SK-N-SH treated with all-trans-retinoic acid at 6 μM for 48 hours (cell line): Measurements from ENCODE around the gene NKD1.

Experiments
- ATAC-seq: fragments of 200-7000 bp; cut with Tn5 transposase; 3 replicates; pipeline ENCODE4 v1.9.1; 2020; ENCODE audit warnings: mild to moderate bottlenecking, moderate library complexity
- ARNTL ChIP-seq: fragments of 450-650 bp; formaldehyde crosslinking; IDR thresholded peaks from 2 replicates; pipeline ENCODE4 v1.5.0; 2020; ENCODE audit warnings: low read depth, mild to moderate bottlenecking, moderate library complexity, borderline replicate concordance
- BACH2 ChIP-seq: fragments of 250-450 bp; sonication (Bioruptor Pico); IDR thresholded peaks from 2 replicates; pipeline ENCODE4 v1.9.0; 2021; ENCODE audit warnings: mild to moderate bottlenecking, borderline replicate concordance
- CSDC2 ChIP-seq: fragments of 250-450 bp; sonication (Bioruptor Pico); IDR thresholded peaks from 2 replicates; pipeline ENCODE4 v1.5.0; 2020; ENCODE audit warnings: mild to moderate bottlenecking, moderate library complexity
- GLIS3 ChIP-seq: fragments of 250-450 bp; sonication (Bioruptor Pico); IDR thresholded peaks from 2 replicates; pipeline ENCODE4 v1.5.0; 2020; ENCODE audit warnings: mild to moderate bottlenecking, moderate library complexity
- ISL1 ChIP-seq: fragments of 250-450 bp; sonication (Bioruptor Pico); IDR thresholded peaks from 2 replicates; pipeline ENCODE4 v2.1.2; 2022; ENCODE audit warnings: mild to moderate bottlenecking, moderate library complexity
- OSR1 ChIP-seq: fragments of 250-450 bp; sonication (Bioruptor Pico); IDR thresholded peaks from 2 replicates; pipeline ENCODE4 v1.8.0; 2022; ENCODE audit warnings: moderate library complexity, mild to moderate bottlenecking, inconsistent platforms
- PPARA ChIP-seq: fragments of 250-450 bp; sonication (Bioruptor Pico); IDR thresholded peaks from 2 replicates; pipeline ENCODE4 v1.5.0; 2020; ENCODE audit warnings: mild to moderate bottlenecking, borderline replicate concordance
- RARB ChIP-seq: fragments of 250-450 bp; sonication (Bioruptor Pico); IDR thresholded peaks from 2 replicates; pipeline ENCODE4 v1.8.0; 2021; ENCODE audit warnings: mild to moderate bottlenecking, moderate library complexity
- SNAI2 ChIP-seq: fragments of 250-450 bp; sonication (Bioruptor Pico); IDR thresholded peaks from 2 replicates; pipeline ENCODE4 v1.5.0; 2020; ENCODE audit warnings: mild to moderate bottlenecking, moderate library complexity
- TCF4 ChIP-seq: fragments of 250-450 bp; sonication (Bioruptor Pico); IDR thresholded peaks from 2 replicates; pipeline ENCODE4 v1.8.0; 2021; ENCODE audit warnings: mild to moderate bottlenecking, moderate library complexity, borderline replicate concordance
- TOX ChIP-seq: fragments of 250-450 bp; sonication (Bioruptor Pico); IDR thresholded peaks from 2 replicates; pipeline ENCODE4 v1.8.0; 2021; ENCODE audit warnings: mild to moderate bottlenecking, moderate library complexity, borderline replicate concordance
- ZC3H10 ChIP-seq: fragments of 250-450 bp; sonication (Bioruptor Pico); IDR thresholded peaks from 2 replicates; pipeline ENCODE4 v1.5.1; 2021; ENCODE audit warnings: mild to moderate bottlenecking, moderate library complexity
- ZFP3 ChIP-seq: fragments of 250-450 bp; sonication (Bioruptor Pico); IDR thresholded peaks from 2 replicates; pipeline ENCODE4 v1.5.0; 2020; ENCODE audit warnings: mild to moderate bottlenecking, moderate library complexity
- ZFP30 ChIP-seq: fragments of 450-650 bp; formaldehyde crosslinking; IDR thresholded peaks from 2 replicates; pipeline ENCODE4 v1.5.0; 2022; ENCODE audit warnings: mild to moderate bottlenecking, moderate library complexity
- ZNF565 ChIP-seq: fragments of 450-650 bp; formaldehyde crosslinking; conservative IDR thresholded peaks from 2 replicates; pipeline ENCODE4 v1.5.0; 2020; ENCODE audit warnings: low read depth, mild to moderate bottlenecking, moderate library complexity
- ZNF70 ChIP-seq: fragments of 450-650 bp; formaldehyde crosslinking; IDR thresholded peaks from 2 replicates; pipeline ENCODE4 v1.5.0; 2020; ENCODE audit warnings: mild to moderate bottlenecking, moderate library complexity
- ZNF8 ChIP-seq: fragments of 450-650 bp; formaldehyde crosslinking; IDR thresholded peaks from 2 replicates; pipeline ENCODE4 v1.5.0; 2020; ENCODE audit warnings: mild to moderate bottlenecking, moderate library complexity
- TF ChIP-seq, protein P1 (sequence below): fragments of 250-450 bp; sonication (Bioruptor Pico); IDR thresholded peaks from 2 replicates; pipeline ENCODE4 v1.8.0; 2021; ENCODE audit warnings: low read depth, mild to moderate bottlenecking, moderate library complexity, borderline replicate concordance
- TF ChIP-seq, protein P2 (sequence below): fragments of 250-450 bp; sonication (Bioruptor Pico); IDR thresholded peaks from 2 replicates; pipeline ENCODE4 v1.5.1; 2021; ENCODE audit warnings: mild to moderate bottlenecking, moderate library complexity
- TF ChIP-seq, protein P3 (sequence below): fragments of 250-450 bp; sonication (Bioruptor Pico); IDR thresholded peaks from 2 replicates; pipeline ENCODE4 v1.5.0; 2020; ENCODE audit warnings: mild to moderate bottlenecking, moderate library complexity

Gene NKD1

DNA sequence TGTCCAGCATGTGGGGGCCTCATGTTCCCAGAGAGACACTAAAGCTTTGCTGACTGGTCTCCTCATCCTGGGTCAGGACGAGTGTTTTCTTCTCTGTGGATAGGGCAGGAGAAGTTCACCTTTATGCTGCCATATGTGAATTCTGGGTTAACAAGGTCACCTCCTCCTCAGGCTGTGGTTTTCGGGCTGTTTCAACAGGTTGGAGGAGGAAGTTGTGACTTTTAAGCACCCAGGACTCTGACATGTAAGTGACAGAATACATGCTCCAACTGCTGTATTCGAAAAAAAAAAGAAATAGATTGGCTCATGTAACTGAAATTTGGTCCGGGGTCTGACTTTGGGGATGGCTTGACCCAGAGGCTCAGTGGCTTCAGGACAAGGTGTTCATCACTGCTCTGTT lies 78.7 kb downstream of the NKD1 start:
- TF ChIP-seq SNAI2 (CRISPR knock-in tag), result no peak
- TF ChIP-seq, all 23 proteins: peak for 0
- ATAC-seq, result no peak

DNA sequence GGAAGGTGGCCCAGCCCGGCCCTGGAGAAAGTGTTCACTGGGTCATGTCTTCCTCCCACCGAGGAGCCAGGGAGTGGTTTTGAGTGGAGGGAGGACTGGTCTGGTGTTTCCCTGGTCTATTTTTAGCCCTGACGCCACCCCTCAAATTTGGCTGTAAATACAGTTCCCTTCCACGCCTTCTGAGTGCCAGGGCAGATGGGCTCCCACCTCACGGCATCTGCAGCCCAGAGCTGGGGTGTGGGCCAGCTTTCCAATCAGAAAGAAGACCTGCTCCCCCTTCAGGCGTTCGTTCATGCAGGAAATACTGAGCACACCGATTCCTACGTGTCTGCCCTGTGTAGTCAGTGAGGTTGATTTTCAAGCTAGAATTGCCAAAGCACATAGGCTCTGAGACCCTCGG lies 79.2 kb downstream of the NKD1 start:
- no peak for ATAC-seq
- TF ChIP-seq, protein P1, sequence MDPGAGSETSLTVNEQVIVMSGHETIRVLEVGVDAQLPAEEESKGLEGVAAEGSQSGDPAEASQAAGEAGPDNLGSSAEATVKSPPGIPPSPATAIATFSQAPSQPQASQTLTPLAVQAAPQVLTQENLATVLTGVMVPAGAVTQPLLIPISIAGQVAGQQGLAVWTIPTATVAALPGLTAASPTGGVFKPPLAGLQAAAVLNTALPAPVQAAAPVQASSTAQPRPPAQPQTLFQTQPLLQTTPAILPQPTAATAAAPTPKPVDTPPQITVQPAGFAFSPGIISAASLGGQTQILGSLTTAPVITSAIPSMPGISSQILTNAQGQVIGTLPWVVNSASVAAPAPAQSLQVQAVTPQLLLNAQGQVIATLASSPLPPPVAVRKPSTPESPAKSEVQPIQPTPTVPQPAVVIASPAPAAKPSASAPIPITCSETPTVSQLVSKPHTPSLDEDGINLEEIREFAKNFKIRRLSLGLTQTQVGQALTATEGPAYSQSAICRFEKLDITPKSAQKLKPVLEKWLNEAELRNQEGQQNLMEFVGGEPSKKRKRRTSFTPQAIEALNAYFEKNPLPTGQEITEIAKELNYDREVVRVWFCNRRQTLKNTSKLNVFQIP (CRISPR knock-in tag), result no peak
- TF ChIP-seq SNAI2 (CRISPR knock-in tag) (no peak), GLIS3 (CRISPR knock-in tag) (no peak), RARB (no peak), BACH2 (no peak), ZFP3 (no peak), ZNF8 (CRISPR knock-in tag) (no peak)
- TF ChIP-seq, protein P2, sequence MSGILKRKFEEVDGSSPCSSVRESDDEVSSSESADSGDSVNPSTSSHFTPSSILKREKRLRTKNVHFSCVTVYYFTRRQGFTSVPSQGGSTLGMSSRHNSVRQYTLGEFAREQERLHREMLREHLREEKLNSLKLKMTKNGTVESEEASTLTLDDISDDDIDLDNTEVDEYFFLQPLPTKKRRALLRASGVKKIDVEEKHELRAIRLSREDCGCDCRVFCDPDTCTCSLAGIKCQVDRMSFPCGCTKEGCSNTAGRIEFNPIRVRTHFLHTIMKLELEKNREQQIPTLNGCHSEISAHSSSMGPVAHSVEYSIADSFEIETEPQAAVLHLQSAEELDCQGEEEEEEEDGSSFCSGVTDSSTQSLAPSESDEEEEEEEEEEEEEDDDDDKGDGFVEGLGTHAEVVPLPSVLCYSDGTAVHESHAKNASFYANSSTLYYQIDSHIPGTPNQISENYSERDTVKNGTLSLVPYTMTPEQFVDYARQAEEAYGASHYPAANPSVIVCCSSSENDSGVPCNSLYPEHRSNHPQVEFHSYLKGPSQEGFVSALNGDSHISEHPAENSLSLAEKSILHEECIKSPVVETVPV (CRISPR knock-in tag), result no peak

DNA sequence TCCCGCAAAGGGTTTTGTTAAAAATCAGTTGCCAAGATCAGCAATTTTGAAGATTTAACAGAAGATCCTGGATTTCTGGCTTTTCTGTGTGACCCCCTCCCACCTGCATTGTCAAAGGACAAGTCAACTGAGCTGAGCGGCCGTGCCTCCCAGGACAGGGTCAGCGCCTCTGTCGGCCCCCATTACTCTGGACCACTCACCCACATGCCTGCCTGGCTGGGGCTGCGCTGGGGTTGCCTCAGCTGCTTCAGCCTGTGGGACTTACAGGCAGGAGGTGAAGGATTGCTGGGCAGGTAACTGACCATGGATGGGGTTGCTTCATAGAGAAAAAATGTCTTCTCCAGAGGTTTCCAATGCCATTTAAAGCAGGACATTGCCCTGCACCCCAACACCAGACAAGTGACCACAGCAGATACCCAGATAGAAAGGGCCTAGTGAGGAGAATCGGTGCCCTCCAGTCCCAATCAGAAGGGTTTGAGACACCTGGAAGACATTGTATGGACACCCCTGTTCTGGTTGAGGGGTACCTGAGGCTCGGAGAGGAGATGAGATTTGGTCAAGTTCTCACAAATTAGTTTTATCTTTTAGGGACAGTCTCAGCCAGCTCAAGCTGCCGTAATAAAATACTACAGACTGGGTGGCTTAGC lies 80.1 kb downstream of the NKD1 start:
- TF ChIP-seq ARNTL (CRISPR knock-in tag) (no peak), TCF4 (CRISPR knock-in tag) (no peak), ISL1 (no peak), ZNF8 (CRISPR knock-in tag) (no peak), GLIS3 (CRISPR knock-in tag) (no peak), ZC3H10 (CRISPR knock-in tag) (no peak), TOX (CRISPR knock-in tag) (no peak), ZNF565 (no peak), ZFP3 (no peak), ZFP30 (CRISPR knock-in tag) (no peak)
- TF ChIP-seq, protein P1 (CRISPR knock-in tag), result no peak
- TF ChIP-seq, all 23 proteins: peak for 0
- no peak for ATAC-seq

DNA sequence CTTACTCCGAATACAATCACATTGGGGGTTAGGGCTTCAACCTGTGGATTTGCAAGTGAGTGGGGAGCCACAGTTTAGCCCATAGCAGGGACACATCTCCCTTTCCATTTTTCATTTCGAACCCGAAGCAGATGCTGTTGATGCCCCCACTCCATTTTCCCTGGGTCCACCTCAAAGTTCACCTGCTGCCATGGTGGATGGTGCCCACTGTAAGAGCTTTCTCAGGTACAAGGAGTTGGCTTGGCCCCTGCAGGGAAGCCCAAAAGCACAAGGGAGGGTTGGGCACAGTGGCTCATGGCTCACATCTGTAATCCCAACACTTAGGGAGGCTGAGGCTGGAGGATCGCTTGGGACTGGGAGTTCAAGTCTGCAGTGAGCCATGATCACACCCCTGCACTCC lies 81.1 kb downstream of the NKD1 start:
- no peak for ATAC-seq
- TF ChIP-seq, protein P1 (CRISPR knock-in tag), result no peak
- TF ChIP-seq TOX (CRISPR knock-in tag), result no peak
- TF ChIP-seq TCF4 (CRISPR knock-in tag), result no peak
- no peak for TF ChIP-seq CSDC2
- TF ChIP-seq RARB, result no peak
- TF ChIP-seq ZFP30 (CRISPR knock-in tag), result no peak
- no peak for TF ChIP-seq ZC3H10 (CRISPR knock-in tag)
- TF ChIP-seq ZNF565, result no peak
- TF ChIP-seq SNAI2 (CRISPR knock-in tag), result no peak
- no peak for TF ChIP-seq ZNF70 (CRISPR knock-in tag)
- TF ChIP-seq ARNTL (CRISPR knock-in tag), result no peak
- TF ChIP-seq BACH2, result no peak

DNA sequence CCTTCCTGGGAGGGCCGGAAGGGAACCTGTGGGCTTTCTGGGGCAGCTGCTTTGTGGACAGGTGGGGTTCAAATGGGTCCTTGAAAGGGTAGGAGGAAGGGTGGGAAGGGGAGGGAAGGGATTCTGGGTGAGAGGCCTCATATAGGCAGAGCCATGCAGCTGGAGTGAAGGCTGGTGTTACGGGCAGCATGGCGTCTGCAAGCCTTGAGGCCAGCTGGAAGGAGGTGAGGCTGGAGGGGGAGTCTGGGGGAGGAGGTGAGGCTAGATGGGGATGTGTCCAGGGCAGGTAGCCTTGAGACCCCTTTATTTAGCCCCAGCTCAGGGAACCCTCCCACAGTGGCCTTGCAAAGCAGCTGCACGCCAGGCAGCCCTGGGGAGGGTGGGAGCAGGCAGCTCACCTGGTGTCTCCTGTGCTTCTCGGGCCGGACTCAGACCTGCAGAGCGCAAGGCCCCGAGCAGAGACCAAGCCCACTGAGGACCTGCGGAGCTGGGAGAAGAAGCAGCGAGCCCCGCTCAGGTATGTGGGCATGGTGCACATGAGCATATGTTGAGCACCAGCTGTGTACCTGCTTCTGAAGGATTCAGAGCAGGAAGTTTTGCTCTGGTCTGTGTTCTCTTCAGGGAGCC lies 82.3 kb downstream of the NKD1 start:
- no peak for TF ChIP-seq TOX (CRISPR knock-in tag)
- TF ChIP-seq ISL1, result no peak
- TF ChIP-seq ZFP3, result no peak
- TF ChIP-seq BACH2, result no peak
- TF ChIP-seq PPARA, result no peak
- TF ChIP-seq, protein P3, sequence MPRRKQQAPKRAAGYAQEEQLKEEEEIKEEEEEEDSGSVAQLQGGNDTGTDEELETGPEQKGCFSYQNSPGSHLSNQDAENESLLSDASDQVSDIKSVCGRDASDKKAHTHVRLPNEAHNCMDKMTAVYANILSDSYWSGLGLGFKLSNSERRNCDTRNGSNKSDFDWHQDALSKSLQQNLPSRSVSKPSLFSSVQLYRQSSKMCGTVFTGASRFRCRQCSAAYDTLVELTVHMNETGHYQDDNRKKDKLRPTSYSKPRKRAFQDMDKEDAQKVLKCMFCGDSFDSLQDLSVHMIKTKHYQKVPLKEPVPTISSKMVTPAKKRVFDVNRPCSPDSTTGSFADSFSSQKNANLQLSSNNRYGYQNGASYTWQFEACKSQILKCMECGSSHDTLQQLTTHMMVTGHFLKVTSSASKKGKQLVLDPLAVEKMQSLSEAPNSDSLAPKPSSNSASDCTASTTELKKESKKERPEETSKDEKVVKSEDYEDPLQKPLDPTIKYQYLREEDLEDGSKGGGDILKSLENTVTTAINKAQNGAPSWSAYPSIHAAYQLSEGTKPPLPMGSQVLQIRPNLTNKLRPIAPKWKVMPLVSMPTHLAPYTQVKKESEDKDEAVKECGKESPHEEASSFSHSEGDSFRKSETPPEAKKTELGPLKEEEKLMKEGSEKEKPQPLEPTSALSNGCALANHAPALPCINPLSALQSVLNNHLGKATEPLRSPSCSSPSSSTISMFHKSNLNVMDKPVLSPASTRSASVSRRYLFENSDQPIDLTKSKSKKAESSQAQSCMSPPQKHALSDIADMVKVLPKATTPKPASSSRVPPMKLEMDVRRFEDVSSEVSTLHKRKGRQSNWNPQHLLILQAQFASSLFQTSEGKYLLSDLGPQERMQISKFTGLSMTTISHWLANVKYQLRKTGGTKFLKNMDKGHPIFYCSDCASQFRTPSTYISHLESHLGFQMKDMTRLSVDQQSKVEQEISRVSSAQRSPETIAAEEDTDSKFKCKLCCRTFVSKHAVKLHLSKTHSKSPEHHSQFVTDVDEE, result no peak
- TF ChIP-seq OSR1 (CRISPR knock-in tag), result no peak
- ATAC-seq, result no peak
